ENCODE data around the gene CTDSPL. TPM values are rescaled to one million over a fixed set of nuclear protein-coding genes. Genes with fewer than 3 reads are reported as not detected.

Gene CTDSPL
- total and polyA plus RNA-seq, 2 of the 8 experiments (the other 6 are each of a cell fraction or from before 2014, with no cell fraction given), result 20.3 to 42.2 TPM

GRCh38 chr3:37969596-37970100 lies 108.0 kb downstream of the CTDSPL start:
- Histone ChIP-seq H3K4ac (replicated peaks; ENCODE audit: insufficient read length, low read depth, low read length) (no peak overlapping the region), H3K27ac (ENCODE audit: low read depth, low read length) (no peak overlapping the region), H2AFZ (ENCODE audit: low read length) (no peak overlapping the region), H2BK12ac (ENCODE audit: low read depth, low read length) (no peak overlapping the region), H4K5ac (ENCODE audit: insufficient read length, low read depth, low read length) (no peak overlapping the region), H3K14ac (ENCODE audit: insufficient read length) (no peak overlapping the region), H2BK5ac (ENCODE audit: low read depth, low read length) (no peak overlapping the region), H4K20me1 (replicated peaks in 1 of 2; ENCODE audit: control insufficient read depth in 1 of 2, insufficient read depth in 2 of 2, low read length in 2 of 2) (peaks cover 0 to 2% of the 10 kb centered on the region in 2 experiments), H3K27me3 (replicated peaks in 1 of 4; ENCODE audit: control insufficient read depth in 3 of 4, extremely low read depth in 1 of 4, insufficient read depth in 3 of 4, low read length in 3 of 4) (no peaks in the 10 kb centered on the region), H2BK120ac (replicated peaks; ENCODE audit: low read depth, low read length) (no peak overlapping the region), H2BK20ac (ENCODE audit: low read length) (no peak overlapping the region), H3K23me2 (ENCODE audit: low read depth, low read length) (no peaks in the 10 kb centered on the region), H3K4me2 (ENCODE audit: insufficient read depth in 1 of 2, low read depth in 2 of 2, low read length in 2 of 2) (no peak overlapping the region), H3K79me1 (ENCODE audit: low read depth, low read length) (no peaks in the 10 kb centered on the region), H3K4me1 (replicated peaks in 1 of 4; ENCODE audit: control insufficient read depth in 3 of 4, insufficient read depth in 4 of 4, low read length in 3 of 4) (peaks cover 0 to 3% (median 0%) of the 10 kb centered on the region in 4 experiments; a peak in 1 of 7 replicates), H3K79me2 (ENCODE audit: control insufficient read depth in 1 of 2, insufficient read depth in 2 of 2, low read length in 2 of 2) (no peaks in the 10 kb centered on the region), H3K9ac (replicated peaks in 1 of 4; ENCODE audit: extremely low read depth in 1 of 4, low read depth in 3 of 4, low read length in 3 of 4) (no peak overlapping the region; a peak in 1 of 7 replicates), H4K8ac (ENCODE audit: extremely low read depth, insufficient read depth, low read length) (no peak overlapping the region), H3K56ac (replicated peaks; ENCODE audit: insufficient read length, low read depth, low read length) (no peak overlapping the region), H3K23ac (ENCODE audit: insufficient read length) (no peak overlapping the region), H3K18ac (ENCODE audit: extremely low read depth, low read length) (no peak overlapping the region), H2AK5ac (ENCODE audit: low read depth, low read length) (no peak overlapping the region), H3K9me3 (ENCODE audit: insufficient read depth in 2 of 2, low read depth in 1 of 2, low read length in 1 of 2) (no peaks in the 10 kb centered on the region), H3K36me3 (ENCODE audit: control insufficient read depth in 2 of 4, insufficient read depth in 4 of 4, low read length in 3 of 4) (no peaks in the 10 kb centered on the region; a peak in 1 of 8 replicates), H2BK15ac (ENCODE audit: low read length) (no peak overlapping the region; the same call in 1 of the 2 replicates), H4K91ac (replicated peaks; ENCODE audit: insufficient read length, low read length) (no peak overlapping the region), H3K4me3 (ENCODE audit: extremely low read depth in 1 of 4, insufficient read depth in 2 of 4, low read depth in 3 of 4, low read length in 4 of 4) (no peak overlapping the region)
- POLR2A ChIA-PET (ENCODE audit: partially characterized antibody), result no interaction called here
- CTCF ChIA-PET (ENCODE audit: partially characterized antibody), result interaction anchor here (0.9 to 8.3 kb wide), 8 partner anchors 8 to 151 kb away, joined by 3 to 134 read pairs (median 6); partner anchors contain the start of gene VILL
- 90% methylated on average over 7 of the region's 7 CpGs; no CpG with 5 or more reads in 1 of the 2 experiments for WGBS, 2 experiments (ENCODE audit: extremely low coverage in 1 of 2, insufficient coverage in 1 of 2, insufficient read length in 1 of 2, insufficient replicate concordance in 2 of 2, low coverage in 1 of 2, low lambda C conversion rate in 2 of 2, missing lambda C conversion rate in 1 of 2)
- TF ChIP-seq RFX5 (IDR thresholded peaks at IDR 0.05; ENCODE audit: borderline replicate concordance, low read depth, low read length), result no peak
- no peak for TF ChIP-seq NANOG (IDR thresholded peaks at IDR 0.05; ENCODE audit: insufficient read depth, low read depth, low read length, poor library complexity, severe bottlenecking)
- TF ChIP-seq TBP (IDR thresholded peaks at IDR 0.05; ENCODE audit: low read depth, low read length), result no peak
- TF ChIP-seq SP4 (IDR thresholded peaks at IDR 0.05; ENCODE audit: low read length), result no peak
- no peak for TF ChIP-seq KDM4A (IDR thresholded peaks at IDR 0.05; ENCODE audit: low read depth, low read length, severe bottlenecking)
- no peak for TF ChIP-seq BCL11A (IDR thresholded peaks at IDR 0.05; ENCODE audit: low read depth in 2 of 2, low read length in 2 of 2)
- no peak for TF ChIP-seq TCF12 (IDR thresholded peaks at IDR 0.05; ENCODE audit: low read depth, low read length)
- no peak for DNase-seq (ENCODE audit: low read depth in 1 of 2, low spot score in 2 of 2)
- FAIRE-seq, result no peak
